NCI-H2196 treated with DMSO at 0.1 percent for 48 hours (cell line): Measurements from ENCODE around the gene SLC6A18.
"Not testable (repeated sequence)": the region's sequence is repeated elsewhere in the genome, so short reads cannot be mapped to it uniquely, and the experiment has no call there.

ENCODE experiments used
- DNase-seq: peaks from one replicate; lab custom pipeline; 2025; ENCODE audit not compliant: unreplicated experiment; lab: John Stamatoyannopoulos, UW

Gene SLC6A18

GRCh38 chr5:1215320-1216096, 9.7 kb upstream of the SLC6A18 start:
- no peak for DNase-seq

GRCh38 chr5:1216211-1216917, 8.8 kb upstream of the SLC6A18 start:
- DNase-seq = no peak

GRCh38 chr5:1216918-1217295, 8.3 kb upstream of the SLC6A18 start:
- DNase-seq = no peak

DNA sequence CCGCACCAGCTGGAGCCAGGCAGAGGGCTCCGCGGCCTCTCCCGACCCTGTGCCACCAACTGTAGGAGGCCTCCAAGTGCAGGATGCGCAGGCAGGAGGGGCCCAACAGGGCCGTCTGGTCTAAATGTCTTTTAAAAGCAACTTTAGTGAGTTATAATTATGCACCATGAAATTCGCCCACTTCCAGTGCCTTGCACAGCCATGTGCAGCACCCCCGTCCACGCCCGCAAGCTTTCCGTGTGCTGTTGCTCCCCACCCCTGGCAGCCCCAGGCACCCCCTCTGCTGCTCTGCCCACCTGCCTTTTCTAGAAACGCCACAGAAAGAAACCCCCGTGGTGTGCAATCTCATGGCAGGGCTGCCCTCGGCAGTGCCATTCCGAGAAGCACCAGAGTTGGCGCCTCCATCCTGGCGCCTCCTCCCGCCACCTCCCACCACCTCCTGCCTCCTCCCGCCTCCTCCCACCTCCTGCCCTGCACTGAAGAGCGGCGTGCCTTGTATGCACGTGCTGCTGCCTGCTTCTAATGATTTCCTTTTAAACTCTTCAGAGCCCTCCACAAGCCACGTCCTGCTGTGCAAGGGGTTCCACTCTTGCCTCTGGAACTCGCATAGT, 7.5 kb upstream of the SLC6A18 start:
- no peak for DNase-seq

GRCh38 chr5:1218351-1219080, 6.7 kb upstream of the SLC6A18 start:
- no peak for DNase-seq

DNA sequence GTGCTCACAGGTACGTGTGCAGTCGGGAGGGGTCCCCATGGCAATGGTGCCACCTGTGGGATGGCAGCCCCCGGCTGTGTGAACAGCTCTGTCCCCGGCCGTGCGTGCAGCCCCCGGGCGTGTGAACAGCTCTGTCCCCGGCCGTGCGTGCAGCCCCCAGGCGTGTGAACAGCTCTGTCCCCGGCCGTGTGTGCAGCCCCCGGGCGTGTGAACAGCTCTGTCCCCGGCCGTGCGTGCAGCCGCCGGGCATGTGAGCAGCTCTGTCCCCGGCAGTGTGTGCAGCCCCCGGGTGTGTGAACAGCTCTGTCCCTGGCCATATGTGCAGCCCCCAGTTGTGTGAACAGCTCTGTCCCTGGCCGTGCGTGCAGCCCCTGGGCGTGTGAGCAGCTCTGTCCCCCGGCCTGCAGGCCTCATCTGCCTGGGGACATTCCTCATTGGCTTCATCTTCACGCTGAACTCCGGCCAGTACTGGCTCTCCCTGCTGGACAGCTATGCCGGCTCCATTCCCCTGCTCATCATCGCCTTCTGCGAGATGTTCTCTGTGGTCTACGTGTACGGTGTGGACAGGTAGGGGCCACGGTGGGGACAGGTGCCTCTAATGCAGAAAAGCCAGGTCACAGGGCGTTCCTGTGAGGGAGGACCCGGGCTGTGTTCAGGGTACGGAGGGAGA, 5.9 kb upstream of the SLC6A18 start:
- DNase-seq = no peak

DNA sequence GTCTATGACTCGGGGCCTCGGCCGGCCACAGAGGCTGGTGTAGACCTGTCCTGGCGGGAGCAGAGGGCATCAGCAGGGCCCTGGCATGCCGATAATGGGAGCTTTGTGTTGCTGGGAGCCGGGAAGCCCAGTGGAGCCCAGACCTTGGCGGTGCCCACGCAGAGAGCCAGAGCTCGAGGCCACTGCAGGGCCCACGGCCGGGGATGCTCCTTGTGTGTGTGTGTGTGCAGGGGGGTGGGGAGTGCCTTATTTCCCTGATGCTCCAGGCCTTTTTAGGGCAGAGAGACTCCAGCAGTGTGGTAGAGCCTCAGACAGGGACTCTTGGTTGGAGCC, 5.4 kb upstream of the SLC6A18 start:
- DNase-seq = no peak

GRCh38 chr5:1220351-1220750, 4.8 kb upstream of the SLC6A18 start:
- no peak for DNase-seq

DNA sequence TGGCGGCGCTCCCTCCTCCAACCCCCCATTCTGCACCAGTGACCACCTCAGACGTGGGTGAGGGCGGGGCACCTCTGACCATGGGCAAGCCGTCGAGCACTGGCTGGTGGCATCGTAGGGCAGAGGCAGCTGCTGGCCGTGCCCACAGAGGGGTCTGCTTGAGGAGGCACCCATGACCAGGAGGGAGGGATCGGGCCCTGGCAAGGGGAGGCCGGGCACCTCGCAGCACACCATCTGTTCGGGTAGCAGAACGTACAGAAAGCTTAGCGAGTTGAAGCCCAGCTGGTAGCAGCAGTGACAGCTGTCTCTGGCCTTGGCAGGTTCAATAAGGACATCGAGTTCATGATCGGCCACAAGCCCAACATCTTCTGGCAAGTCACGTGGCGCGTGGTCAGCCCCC, 4.3 kb upstream of the SLC6A18 start:
- DNase-seq = no peak

DNA sequence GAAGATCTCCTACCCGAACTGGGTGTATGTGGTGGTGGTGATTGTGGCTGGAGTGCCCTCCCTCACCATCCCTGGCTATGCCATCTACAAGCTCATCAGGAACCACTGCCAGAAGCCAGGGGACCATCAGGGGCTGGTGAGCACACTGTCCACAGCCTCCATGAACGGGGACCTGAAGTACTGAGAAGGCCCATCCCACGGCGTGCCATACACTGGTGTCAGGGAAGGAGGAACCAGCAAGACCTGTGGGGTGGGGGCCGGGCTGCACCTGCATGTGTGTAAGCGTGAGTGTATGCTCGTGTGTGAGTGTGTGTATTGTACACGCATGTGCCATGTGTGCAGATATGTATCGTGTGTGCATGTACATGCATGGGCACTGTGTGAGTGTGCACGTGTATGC, 3.5 kb upstream of the SLC6A18 start:
- no peak for DNase-seq

DNA sequence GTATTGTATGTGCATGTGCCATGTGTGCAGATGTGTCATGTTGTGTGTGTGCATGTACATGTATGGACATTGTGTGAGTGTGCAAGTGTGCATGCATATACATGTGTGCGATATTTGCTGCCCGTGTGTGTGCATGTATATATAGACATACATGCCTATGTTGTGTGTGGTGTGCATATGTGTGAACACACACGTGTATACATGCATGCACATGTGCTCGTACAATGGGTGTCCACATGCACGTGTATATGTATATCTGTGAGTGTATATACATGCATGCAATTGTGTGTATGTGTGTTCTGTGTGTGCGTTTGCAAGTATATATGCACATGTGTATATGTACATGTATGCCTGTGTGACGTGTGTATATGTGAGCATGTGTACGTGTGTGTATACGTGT, 3.0 kb upstream of the SLC6A18 start:
- DNase-seq = no peak

DNA sequence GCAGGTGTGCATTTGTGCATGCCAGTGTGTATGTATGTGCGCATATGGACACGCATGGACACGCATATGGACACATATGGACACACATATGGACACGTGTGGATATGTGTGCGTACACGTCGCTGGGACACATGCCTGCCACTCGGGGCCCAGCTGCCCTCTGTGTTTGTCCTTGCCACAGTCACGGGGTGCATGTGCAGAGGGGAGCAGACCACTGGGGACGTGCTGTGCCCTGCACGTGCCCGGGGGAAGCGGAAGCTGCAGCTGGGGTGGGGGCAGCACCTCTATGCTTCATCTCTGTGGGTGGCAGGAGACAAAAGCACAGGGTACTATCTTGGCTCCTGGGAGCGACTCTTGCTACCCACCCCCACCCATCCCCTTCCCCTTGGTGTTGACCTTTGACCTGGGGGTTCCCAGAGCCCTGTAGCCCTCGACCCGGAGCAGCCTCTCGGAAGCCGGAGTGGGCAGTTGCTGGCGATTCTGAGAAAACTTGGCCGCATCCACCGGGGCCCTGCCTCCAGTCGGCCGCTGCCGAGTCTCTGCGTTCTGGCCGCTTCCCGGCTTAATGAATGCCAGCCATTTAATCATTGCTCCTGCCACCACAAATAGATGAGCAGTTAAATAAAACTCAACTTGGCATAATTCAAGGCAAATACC, 2.4 kb upstream of the SLC6A18 start:
- DNase-seq = no peak

DNA sequence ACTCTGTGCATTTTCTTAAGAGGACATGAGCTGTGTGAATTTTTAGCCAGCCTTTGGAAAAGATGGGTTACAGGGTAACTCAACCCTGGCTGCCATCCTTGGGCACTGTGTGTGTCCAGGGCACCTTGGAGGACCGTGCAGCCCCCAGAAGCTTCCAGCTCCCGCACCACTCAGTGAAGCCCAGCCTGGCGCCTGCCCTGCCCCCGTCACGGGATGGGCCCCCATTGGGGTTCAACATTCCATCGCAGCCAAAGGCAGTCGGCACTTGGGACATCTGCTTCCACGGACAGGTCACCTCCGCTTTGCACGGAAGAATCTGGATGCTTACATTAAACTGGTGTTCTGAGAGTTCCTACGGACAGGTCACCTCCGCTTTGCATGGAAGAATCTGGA, 1.9 kb upstream of the SLC6A18 start:
- DNase-seq = no peak

GRCh38 chr5:1224631-1225030, 550 bp upstream of the SLC6A18 start:
- DNase-seq = no peak

GRCh38 chr5:1226231-1226630, 1.1 kb downstream of the SLC6A18 start:
- DNase-seq = no peak

DNA sequence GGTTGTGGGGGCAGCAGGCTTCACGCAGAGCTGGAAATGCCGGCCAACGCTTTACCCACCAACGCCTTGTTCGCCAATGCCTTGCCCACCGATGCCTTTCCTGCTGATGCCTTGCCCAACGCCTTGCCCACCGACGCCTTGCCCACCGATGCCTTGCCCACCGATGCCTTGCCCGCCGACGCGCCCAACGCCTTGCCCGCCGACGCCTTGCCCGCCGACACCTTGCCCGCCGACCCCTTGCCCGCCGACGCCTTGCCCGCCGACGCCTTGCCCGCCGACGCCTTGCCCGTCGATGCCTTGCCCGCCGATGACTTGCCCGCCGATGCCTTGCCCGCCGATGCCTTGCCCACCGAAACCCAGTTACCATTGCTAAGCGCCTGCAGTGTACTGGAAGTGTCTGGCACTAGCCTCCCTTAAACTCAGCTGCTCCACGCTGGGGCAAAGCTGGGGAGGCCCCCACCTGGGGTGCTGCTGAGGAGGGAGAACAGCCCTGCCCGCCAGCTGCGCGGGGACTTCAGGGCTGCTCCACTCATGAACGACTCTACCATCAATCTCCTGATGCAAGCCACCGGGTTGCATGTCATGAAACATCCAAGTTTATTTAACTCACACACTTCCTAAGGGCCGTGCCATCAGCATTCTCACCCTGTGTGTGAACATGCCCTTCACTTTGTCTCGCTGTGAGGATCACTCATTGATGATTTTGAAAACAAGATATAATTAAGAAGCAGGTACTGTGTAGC, 1.8 kb downstream of the SLC6A18 start:
- DNase-seq = no peak

- peak; percentile 83 for DNase-seq
Observed at GRCh38 chr5:1227667-1228066, 2.5 kb downstream of the SLC6A18 start.

GRCh38 chr5:1228120-1228519, 2.9 kb downstream of the SLC6A18 start:
- no peak for DNase-seq

DNA sequence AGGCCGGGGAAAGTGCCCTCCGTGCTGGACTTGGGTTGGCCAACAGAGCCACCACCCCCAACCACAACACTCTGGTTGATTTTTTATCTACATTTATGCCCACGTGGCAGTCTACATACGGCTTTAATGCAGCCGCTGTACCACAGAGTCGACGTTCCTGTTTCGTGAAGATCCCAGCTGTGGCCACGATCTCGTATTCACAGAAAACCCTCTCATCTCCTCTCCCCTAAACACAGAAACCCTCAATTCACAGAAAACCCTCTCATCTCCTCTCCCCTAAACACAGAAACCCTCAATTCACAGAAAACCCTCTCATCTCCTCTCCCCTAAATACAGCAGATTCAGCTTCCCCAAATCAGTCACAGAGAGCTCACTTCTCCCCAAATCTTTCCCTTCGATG, 3.8 kb downstream of the SLC6A18 start:
- not testable (repeated sequence) for DNase-seq

DNA sequence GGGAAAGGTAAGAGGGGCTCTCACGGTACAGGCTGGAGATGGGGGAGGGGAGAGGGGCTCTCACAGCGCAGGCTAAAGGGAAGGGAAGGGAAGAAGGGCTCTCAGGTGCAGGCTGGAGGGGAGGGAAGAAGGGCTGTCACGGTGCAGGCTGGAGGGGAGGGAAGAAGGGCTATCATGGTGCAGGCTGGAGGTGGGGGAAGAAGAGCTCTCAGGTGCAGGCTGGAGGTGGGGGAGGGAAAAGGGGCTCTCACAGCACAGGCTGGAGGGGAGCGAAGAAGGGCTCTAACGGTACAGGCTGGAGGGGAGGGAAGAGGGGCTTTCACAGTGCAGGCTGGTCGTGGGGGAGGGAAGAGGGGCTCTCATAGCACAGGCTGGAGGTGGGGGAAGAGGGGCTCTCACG, 4.6 kb downstream of the SLC6A18 start:
- DNase-seq = no peak
